HL-60/S4 (cell line): ENCODE results near the gene BTRC.

Experiments
- in situ Hi-C: fragments of 300-500 bp; cut with MboI; formaldehyde crosslinking; loops from 2 replicates; pipeline ENCODE4 v1.14.3; 2022; ENCODE audit warnings: low sequenced_read_pairs

BTRC gene

DNA sequence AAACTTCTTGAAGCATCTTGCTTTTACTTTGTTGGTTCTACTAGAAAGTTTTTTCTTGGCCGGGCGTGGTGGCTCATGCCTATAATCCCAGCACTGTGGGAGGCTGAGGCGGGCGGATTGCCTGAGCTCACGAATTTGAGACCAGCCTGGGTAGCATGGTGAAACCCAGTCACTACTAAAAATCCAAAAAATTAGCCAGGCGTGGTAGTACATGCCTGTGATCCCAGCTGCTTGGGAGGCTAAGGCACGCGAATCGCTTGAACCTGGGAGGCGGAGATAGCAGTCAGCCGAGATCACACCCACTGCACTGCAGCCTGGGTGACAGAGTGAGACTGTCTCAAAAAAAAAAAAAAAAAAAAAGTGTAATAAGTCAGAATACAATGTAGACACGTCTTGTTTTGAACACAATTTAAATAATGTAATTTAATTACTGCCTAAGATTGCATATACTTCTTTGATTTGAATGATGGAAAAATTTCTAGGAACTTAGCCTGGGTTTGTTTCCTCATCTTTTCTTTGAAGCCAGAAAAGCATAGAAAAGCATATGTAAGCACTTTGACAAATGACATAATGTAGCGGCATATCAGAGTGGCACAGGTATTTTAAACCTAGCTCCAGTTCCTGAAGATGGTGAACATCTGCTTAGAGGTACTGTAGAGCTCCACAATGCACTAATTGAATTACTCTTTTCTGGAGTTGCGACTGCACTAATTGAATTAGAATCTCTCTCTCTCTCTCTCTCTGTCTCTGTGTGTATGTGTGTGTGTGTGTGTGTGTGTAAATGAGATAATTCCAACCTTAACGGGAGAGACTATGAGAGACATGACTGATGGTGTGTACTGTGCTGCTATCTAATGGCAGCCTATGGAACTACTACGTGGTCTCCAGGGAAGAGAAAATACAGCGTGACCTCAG, 87.8 kb downstream of the BTRC start:
- in situ Hi-C loops = no loop called here

DNA sequence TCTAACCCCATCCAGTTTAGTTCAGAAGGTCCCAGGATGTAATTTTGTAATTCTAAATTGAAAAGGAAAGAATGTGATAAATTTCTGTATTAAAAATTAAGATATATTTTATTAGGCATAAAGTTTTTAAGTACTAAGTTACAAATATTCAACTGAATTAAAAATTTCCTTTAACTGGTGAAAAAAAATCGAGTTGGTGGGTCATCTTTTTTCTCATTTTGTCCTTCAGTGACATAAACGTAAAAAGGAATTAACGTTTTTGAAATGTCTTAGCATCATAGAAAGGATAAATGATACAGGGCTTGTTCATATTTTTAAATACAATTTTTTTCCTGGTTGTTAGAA, 88.5 kb downstream of the BTRC start:
- in situ Hi-C loops = no loop called here

DNA sequence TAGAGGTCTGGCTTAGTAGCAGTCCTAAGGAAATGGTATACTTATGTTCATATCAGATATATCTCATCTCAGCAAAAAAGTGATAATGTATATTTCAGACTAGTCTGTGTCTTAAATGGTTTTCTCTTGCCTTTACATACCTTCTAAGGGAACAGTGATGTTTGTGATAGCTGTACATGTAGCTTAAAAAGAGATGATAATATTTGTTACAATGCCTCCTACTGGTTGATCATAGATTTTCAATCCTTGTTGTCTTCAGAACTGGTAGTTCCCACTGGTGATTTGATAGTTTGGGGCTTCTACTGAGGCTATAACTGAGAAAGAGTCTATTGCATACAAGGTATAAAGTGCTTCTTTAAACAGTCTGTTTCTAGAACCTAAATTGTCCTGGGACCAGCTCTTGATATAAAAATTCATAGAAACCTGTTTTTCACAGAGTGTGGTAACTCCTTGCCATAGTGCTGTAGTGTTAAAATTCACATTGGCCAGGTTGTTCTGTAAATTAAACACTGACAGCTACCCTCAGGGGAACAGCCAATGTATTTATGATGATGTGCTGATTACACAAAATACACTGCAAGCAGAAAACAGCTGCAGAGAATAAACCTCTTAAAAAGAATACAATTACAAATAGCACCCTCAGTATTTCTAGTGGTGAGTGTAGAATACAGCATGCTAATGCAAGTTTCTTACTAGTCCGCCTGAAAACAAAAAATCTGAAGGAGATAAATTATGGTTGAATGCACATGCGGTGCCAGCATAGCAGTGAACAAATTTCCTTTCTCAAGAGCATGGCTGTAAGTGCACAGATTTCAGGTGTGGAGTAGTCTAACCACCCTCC, 90.3 kb downstream of the BTRC start:
- in situ Hi-C loops = no loop called here

DNA sequence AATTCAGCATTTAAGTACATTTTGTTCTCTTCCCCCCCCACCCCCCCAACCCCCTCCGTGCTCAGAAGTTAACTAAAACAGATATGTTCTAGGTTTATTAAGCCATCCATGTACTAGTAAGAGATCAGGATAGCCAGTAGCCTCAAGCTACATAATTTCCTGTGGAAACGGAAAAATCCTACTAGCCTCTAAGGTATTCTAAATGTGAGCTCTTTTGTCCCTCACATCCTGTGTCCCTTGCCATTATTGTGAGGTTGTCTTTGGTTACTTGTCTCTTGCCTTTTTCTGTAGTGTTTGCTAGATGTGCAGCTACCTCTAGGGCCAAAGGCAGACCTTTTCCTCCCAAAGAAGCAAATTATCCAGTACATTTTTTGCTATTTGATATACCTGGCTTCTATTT, 92.1 kb downstream of the BTRC start:
- in situ Hi-C loops = no loop called here

DNA sequence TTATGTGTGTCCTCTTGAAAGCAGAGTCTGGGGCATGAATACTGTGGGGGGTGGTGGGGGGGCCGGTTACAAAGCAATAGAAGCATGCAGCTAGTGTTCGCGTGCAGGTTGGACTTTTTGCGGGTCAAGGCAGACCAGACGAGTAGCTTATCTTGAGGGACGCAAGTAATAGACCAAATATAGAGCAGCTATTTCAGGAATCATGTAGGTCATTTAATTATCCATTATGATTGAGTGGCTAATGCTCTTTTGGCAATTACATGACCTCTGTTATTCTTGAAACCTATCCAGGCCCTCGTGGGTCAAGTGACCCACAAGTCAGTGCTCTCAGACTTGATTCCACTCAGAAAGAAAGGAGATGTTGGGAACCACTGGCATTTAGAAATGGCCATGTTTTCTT, 93.0 kb downstream of the BTRC start:
- in situ Hi-C loops = no loop called here

DNA sequence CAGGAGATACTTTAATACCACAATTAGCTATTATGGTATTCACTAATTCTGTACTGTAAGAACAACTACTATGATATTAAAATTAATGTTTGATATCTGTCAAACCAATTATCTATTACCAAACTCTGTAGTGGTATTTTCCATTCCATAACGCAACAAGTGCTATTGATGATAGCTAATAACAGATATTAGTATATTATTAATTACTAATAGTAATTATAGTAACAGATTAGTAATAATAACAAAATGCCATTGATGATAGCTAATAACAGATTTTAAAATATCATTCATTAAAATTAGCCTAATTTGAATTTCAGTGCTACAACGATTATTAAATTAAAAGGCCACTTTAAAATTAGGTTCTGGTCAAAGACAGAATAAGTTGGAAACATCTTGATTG, 93.5 kb downstream of the BTRC start:
- in situ Hi-C loops = no loop called here

DNA sequence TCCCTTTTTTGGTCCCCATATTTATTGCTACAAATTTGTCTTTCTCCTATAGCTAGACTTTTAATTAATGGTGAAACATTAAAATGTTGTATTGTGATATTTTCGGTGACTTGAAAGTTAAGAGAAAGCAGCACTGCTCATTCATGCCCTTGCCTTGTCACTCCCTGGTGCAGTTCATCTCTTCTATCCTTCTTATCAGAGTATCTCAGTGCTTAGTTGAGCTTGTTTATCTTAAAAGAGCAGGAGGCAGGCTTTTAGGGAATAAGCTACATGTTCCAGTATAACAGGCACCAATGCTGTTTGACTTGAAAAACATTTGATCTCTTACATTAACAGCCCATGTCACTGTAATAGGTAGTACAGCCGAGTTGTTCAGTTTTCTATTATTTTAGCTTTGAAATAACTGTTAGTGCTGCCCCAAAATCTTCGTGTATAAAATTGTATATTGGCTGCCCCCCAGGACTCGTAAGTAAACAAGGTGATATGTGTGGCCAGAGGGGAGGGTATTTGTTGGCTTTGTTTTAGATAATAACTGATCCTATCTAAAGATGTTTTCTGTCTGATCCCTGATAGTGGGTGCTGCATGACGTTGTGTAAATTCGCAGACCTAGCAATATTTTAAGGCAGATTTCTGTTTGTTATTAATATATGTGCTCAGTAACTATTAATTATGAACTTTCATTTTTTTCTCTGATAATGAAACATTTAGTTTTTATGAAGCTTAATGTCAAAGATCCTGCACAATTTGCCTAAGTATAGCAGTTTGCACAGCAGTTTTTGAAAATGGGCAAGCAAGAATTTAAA, 96.5 kb downstream of the BTRC start:
- in situ Hi-C loops = no loop called here

DNA sequence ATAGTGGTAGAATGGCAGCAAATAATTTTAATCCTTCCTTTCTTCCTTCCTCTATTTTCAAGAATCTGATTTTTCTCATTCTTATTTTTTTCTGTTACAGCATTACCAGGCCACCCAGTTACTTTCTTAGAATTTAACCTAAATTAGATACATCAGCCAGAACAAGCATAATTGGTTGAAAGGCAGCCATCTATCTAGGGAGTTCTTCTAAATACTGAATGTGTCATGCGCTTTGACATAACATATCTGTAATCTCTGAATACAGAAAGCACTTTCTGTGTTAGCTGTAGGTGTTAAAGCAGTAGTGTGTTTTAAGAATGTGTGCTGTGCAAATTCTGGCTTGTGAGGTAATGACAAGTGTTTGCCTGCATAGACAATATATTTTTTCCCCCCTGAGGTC, 97.3 kb downstream of the BTRC start:
- in situ Hi-C loops = no loop called here

DNA sequence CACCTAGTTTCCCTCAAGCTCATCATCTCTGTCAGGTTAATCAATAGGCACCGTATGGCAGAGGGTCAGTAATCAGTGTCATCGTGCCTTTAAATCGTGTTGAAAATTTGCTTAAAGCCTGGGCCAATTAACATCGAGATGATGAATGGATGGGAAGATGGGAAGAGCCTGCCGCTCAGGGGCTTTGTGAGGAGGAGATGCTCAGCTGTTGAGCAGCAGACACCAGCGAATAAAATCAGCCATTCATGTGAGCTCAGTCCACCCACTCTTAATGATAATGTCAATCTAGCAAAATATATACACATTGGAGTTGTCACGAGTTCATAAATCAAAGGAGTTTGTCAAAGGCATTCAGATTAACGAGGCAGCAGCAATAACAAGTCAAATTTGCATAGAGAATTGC, 97.7 kb downstream of the BTRC start:
- in situ Hi-C loops = no loop called here

DNA sequence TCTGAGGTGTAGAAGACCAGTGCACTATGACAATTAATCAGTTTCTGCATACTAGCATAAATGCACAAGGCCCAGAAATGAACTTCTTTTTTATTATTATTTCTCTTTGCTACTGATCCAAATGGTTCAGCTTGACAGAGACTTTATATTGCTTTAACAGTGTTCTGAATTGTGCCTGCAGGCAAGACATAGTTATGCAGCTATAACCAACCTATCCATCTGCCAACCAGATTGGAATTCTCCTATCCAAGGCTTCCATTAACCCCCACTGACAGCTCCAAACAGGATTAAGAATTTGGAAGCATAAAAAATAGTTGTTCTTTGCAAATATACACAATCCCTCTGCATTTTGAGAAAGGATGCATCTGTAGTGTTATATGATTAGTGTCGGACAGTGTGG, 98.2 kb downstream of the BTRC start:
- in situ Hi-C loops = no loop called here

DNA sequence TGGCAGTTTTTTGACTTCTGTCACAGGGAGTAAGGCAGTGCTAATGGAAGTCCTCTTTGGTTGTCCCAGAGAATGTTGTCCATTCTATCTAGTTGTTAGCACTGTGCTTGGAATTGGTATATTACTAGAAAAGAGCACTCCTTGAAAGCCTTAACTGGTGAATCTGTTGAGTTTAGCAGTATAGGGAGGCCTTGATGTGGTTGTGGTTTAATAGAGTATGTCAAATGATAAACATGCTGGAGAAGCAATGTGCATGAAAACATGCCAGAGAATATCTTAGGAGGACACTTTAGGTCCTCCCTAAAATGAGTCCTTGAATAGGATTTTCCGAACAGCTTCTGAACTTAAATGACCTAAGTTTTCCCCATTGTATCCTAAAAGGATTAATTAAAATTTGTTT, 98.6 kb downstream of the BTRC start:
- in situ Hi-C loops = no loop called here

DNA sequence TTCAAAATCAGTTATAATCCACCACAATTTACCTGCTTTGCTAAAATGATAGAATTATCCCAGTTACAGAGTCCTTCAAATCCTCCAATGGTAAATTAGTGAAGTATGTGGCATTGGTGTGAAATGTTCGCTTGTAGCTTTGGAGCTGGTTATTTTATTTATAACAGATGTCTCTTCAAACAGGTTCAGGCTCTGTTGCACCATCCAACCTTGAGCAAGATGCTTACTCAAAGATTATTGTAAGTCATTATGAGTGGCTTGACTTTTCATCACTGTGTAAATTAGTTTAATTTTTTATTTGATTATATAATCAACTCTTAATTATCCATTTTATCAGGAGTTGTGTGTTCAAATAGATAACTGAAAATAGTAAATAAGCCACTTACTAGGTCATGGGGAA, 99.4 kb downstream of the BTRC start:
- in situ Hi-C loops = no loop called here

DNA sequence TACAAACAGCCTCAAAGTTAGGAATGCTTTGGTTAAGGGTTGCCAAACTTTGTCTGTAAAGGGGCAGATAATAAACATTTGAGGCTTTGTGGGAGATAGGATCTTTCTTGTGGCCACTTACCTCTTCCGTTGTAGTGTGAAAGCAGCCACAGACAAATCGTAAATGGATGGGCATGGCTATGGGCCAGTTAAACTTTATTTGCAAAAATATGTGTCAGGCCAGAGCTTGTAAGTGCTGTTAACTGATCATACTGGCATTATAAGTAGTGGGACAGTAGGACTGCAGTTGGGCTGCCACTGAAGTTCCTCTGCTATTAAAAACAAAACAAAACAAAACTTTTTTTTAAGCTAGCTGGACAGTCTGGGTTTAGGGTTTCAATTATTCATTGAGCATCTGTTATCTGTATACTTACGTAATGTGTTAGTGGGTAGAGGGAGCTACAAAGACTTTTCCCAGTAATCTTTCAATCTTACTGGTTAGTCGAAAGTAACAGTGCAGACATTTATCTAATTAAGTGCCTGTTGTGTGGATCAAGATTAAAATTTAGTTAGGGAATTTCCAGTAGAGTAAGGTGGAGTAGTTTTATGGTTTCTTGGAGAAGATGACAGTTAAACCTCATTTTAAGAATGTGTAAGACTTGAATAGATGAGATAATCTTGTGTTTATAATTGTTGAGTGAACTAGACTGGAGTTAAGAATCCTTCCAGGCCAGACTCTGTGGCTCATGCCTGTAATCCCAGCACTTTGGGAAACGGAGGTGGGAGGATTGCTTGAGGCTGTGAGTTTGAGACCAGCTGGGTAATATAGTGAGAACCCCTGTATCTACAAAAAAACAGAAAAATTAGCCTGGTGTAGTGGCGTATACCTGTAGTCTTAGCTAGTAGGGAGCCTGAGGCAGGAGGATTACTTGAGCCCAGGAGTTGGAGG, 100.1 kb downstream of the BTRC start:
- in situ Hi-C loops = no loop called here

DNA sequence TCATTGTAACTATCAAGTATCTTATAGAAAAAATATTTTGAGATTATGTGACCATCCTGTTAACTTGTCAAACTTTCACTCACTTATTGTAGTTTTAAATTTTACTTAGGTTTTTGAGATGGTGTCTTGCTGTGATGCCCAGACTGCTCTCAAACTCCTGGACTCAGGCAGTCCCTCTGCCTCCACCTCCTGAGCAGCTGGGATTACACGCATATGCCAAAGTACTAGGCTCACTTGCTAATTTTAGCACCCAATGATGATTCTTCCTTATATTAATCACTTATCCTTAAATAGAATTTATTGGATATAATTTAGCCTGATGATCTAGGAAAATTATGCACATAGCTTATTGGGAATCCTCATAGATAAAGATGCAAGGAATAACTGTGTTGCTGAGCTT, 104.9 kb downstream of the BTRC start:
- in situ Hi-C loops = no loop called here

DNA sequence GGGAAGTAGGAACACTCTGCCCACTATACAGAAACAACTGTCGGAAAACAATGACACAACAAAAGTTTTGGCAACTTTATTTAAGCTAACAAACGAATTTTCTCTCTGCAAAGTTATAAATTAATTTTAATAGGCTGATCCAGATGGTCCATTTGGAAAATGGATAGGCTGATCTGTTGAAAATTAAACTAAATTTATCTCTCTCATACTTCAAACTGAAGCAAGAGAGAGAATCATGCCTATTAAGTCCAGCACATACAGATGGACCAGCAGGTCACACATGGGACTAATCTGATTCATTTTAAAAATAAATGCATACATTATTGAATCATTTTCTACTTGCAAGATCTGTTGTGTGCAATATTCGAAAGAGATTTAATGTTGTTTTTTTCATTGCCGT, 110.1 kb downstream of the BTRC start:
- in situ Hi-C loops = no loop called here

DNA sequence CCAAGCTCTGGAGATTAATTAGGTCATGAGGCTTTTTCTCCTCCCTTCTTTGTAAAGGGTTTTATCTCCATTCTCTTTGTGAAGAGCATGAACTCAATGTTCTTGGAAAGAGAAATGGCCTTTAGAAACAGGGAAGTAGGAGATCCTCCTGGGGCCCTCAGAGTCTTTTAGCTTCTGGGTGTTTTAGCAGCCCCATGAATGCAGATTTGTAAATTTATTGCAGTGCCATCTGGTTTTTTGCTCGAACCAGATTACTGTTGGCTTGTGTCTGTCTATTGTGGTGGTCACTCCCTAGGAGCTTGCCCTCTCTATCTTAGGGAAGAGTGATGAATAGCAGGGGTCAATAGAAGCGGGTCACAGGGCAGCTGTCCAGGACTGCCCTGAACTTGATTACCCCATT, 110.6 kb downstream of the BTRC start:
- in situ Hi-C loops = no loop called here

DNA sequence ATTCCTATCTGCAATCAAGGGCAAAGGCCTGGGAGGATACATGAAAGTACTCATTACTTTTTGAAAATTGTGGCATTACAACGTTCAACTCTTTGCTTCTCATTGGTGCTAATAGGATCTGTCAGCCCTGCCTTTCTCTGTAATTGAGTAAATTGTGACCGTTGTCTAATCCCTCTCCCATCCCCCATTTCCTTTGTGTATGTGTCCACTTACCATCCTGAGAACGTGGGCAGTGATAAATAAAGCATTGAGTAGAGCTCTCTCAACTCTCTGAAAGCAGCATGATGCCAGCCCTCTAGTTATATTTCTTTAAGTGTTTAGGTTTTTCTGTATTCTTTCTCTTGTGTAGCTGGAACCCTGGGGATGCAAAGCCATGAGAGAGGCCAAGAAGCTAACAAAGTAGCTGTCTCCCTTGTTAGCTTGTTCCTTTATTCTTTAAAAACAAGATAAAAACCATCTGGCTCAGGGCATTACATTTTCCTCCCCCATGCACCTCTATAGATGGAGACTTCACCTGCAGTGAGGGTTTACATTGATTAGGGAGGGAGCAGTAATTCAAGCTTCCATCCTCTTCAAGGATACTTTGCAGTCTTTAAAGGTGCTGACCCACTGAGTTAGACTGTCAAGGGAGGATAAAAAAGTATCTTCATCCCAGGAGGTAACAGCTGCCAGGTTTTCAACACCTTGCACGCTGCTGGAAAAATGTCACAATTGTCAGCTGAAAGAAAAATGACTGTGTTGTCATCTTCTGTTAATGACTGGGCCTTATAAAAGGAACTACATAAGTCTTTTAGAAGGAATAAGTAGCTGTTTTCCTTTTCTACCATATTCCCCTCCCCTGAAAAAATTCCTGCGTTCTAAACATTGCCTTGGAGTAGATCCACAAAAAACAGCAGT, 112.3 kb downstream of the BTRC start:
- in situ Hi-C loops = no loop called here

DNA sequence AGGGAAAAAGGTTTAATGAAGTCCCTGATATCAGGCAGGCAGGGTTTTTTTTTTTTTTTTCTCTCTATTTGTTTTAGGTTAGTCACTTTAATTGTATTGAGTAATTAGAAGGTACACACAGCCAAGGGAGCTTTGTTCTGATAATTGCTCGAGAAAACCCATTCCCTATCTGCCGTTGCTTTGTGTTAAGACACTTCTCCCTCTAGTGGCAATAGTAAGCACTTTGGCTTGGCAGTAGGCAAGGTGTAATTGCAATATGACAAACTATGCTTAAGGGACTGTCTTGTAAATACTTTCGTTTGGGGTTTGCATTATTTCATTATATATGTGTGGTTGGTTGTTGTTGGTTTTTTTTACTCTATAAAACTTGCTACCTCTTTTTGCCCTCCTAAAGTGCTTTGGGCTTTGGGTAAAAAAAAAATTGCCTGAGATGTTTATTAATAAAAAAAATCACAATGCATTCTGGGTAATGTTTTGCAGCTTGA, 113.4 kb downstream of the BTRC start:
- in situ Hi-C loops = no loop called here

DNA sequence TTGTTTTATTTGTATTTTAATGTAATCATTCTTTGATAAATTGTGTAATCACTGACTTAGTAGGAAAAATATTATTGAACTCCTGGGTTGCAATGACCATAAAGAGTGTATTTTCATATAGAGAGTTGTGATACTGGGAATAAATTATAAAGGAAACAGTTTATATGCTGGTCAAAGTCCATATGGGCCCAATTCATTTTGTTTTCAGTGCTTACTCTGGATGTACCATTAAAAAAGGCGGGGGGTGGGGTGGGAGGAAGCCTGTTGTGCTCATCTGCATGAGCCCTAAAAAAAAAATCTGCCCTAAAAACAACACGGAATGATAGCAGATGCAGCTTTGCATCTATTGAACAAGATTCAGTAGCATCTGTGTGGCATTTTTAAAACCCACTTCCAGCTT, 114.2 kb downstream of the BTRC start:
- in situ Hi-C loops = no loop called here
